ENCODE results near the gene GLRX5. TPM values are rescaled to one million over a fixed set of nuclear protein-coding genes. Genes with fewer than 3 reads are reported as not detected.
"Not testable (repeated sequence)": the region's sequence is repeated elsewhere in the genome, so short reads cannot be mapped to it uniquely, and the experiment has no call there.

Gene GLRX5
- total RNA-seq, 1 experiment from 2014 or later: 68.8 TPM

DNA sequence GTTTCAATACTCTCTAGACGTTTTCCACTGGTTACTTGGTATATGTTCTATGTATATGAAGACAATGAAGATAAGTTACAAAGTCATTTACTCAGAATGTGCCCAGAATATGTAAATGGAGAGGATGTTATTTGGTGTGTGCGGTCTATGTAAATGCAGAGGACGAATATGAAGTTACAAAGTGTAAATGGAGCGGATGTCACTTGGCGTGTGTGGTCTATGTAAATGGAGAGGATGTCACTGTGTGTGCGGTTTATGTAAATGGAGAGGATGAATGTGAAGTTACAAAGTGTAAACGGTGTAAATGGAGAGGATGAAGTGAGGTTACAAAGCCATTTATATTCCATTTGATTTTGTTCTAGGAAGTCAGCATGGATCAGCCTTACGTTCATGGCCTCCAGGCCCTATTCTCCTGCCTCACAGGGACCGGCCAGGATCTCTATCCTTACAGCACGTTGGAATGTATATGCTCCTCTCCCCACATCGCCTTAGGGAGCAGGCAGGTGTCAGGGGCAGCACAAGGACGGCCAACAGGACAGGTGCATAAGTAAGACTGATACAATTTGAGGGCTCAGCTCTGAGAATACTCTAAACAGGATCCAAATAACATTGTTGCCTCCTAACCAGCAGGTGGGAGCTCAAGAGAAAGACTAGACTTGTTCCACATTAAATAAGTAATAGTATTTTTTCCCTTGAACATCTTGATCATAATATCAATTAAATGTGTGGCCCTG lies 42.4 kb downstream of the GLRX5 start:
- Histone ChIP-seq H3K9me3 (ENCODE audit: low read depth, low read length, poor library complexity, severe bottlenecking) (no peaks in the 10 kb centered on the region), H3K27me3 (replicated peaks; ENCODE audit: insufficient read depth, low read depth, low read length, poor library complexity) (no peaks in the 10 kb centered on the region), H3K4me1 (ENCODE audit: insufficient read depth, low read length, poor library complexity, severe bottlenecking) (no peaks in the 10 kb centered on the region), H3K4me3 (ENCODE audit: low read depth, low read length, poor library complexity, severe bottlenecking) (no peak overlapping the region), H3K36me3 (ENCODE audit: insufficient read depth, low read length, poor library complexity, severe bottlenecking) (no peaks in the 10 kb centered on the region), H3K27ac (ENCODE audit: low read depth, low read length, poor library complexity, severe bottlenecking) (no peak overlapping the region)
- no peak for DNase-seq (ENCODE audit: low spot score)
- CTCF ChIA-PET: no interaction called here
- POLR2A ChIA-PET (ENCODE audit: low non-redundant PET): no interaction called here
- TF ChIP-seq EZH2 (IDR thresholded peaks at IDR 0.05; ENCODE audit: borderline replicate concordance, low read depth, low read length, poor library complexity, severe bottlenecking): no peak
- TF ChIP-seq, protein P1, sequence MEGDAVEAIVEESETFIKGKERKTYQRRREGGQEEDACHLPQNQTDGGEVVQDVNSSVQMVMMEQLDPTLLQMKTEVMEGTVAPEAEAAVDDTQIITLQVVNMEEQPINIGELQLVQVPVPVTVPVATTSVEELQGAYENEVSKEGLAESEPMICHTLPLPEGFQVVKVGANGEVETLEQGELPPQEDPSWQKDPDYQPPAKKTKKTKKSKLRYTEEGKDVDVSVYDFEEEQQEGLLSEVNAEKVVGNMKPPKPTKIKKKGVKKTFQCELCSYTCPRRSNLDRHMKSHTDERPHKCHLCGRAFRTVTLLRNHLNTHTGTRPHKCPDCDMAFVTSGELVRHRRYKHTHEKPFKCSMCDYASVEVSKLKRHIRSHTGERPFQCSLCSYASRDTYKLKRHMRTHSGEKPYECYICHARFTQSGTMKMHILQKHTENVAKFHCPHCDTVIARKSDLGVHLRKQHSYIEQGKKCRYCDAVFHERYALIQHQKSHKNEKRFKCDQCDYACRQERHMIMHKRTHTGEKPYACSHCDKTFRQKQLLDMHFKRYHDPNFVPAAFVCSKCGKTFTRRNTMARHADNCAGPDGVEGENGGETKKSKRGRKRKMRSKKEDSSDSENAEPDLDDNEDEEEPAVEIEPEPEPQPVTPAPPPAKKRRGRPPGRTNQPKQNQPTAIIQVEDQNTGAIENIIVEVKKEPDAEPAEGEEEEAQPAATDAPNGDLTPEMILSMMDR (conservative IDR thresholded peaks at IDR 0.05; ENCODE audit: low read depth, low read length): no peak
- intact Hi-C loops (cut with micrococcal nuclease; ENCODE audit: unreplicated experiment): no loop called here
- no TSS peak for BruUV-seq (replicated peaks)

DNA sequence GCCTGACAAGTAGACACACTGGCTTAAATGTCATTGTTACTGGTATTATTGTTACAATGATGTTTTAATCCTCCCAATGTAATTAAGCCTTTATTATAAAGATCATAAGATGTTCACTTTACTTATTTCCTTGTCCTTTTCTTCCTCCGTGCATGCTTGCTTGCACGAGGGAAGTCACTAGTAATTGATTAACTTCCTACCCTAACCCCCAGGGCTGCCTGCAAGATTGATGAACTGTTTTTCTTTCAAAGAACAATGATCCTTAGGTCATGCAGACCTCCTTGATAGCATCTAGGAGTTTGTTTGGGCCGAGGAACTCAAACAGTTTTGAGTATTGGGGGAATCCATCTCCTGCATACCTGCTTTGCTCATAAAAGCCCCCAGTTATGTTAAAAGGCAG lies 43.0 kb downstream of the GLRX5 start:
- ChIA-PET POLR2A (ENCODE audit: low non-redundant PET) (interaction anchor here (0.8 kb wide), 1 partner anchor 103 kb away, joined by 14 read pairs; no protein-coding TSS in a partner anchor), CTCF (no interaction called here)

DNA sequence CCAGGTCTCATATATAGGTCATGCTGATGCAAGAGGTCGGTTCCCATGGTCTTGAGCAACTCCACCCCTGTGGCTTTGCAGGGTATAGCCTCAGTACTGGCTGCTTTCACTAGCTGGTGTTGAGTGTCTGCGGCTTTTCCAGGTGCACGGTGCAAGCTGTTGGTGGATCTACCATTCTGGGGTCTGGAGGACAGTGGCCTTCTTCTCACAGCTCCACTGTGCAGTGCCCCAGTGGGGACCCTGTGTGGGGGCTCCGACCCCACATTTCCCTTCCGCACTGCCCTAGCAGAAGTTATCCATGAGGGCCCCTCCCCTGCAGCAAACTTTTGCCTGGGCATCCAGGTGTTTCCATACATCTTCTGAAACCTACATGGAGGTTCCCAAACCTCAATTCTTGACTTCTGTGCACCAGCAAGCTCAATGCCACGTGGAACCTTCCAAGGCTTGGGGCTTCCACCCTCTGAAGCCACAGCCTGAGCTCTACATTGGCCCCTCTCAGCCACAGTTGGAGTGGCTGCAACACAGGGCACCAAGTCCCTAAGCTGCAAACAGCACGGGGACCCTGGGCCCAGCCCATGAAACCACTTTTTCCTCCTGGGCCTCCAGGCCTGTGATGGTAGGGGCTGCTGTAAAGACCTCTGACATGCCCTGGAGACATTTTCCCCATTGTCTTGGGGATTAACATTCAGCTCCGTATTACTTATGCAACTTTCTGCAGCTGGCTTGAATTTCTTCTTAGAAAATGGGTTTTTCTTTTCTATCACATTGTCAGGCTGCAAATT lies 49.2 kb downstream of the GLRX5 start:
- H3K36me3 ChIP-seq (ENCODE audit: insufficient read depth, low read length, poor library complexity, severe bottlenecking); H3K4me1 ChIP-seq (ENCODE audit: insufficient read depth, low read length, poor library complexity, severe bottlenecking); H3K9me3 ChIP-seq (ENCODE audit: low read depth, low read length, poor library complexity, severe bottlenecking); H3K4me3 ChIP-seq (ENCODE audit: low read depth, low read length, poor library complexity, severe bottlenecking); H3K27ac ChIP-seq (ENCODE audit: low read depth, low read length, poor library complexity, severe bottlenecking); H3K27me3 ChIP-seq (replicated peaks; ENCODE audit: insufficient read depth, low read depth, low read length, poor library complexity); intact Hi-C loops (cut with micrococcal nuclease; ENCODE audit: unreplicated experiment); CTCF ChIA-PET; DNase-seq (ENCODE audit: low spot score); BruUV-seq (replicated peaks): not testable (repeated sequence)
- POLR2A ChIA-PET (ENCODE audit: low non-redundant PET): interaction anchor here (0.6 kb wide), 1 partner anchor 1152 kb away, joined by 4 read pairs; no protein-coding TSS in a partner anchor

More for the DNA sequence above, 43.0 kb downstream of the GLRX5 start:
- Histone ChIP-seq H3K27me3 (replicated peaks; ENCODE audit: insufficient read depth, low read depth, low read length, poor library complexity) (no peaks in the 10 kb centered on the region), H3K4me3 (ENCODE audit: low read depth, low read length, poor library complexity, severe bottlenecking) (no peak overlapping the region), H3K4me1 (ENCODE audit: insufficient read depth, low read length, poor library complexity, severe bottlenecking) (no peaks in the 10 kb centered on the region), H3K27ac (ENCODE audit: low read depth, low read length, poor library complexity, severe bottlenecking) (no peak overlapping the region), H3K36me3 (ENCODE audit: insufficient read depth, low read length, poor library complexity, severe bottlenecking) (no peaks in the 10 kb centered on the region), H3K9me3 (ENCODE audit: low read depth, low read length, poor library complexity, severe bottlenecking) (no peaks in the 10 kb centered on the region)
- intact Hi-C loops (cut with micrococcal nuclease; ENCODE audit: unreplicated experiment): no loop called here
- no TSS peak for BruUV-seq (replicated peaks)
- TF ChIP-seq, protein P1 (conservative IDR thresholded peaks at IDR 0.05; ENCODE audit: low read depth, low read length): no peak
- no peak for TF ChIP-seq EZH2 (IDR thresholded peaks at IDR 0.05; ENCODE audit: borderline replicate concordance, low read depth, low read length, poor library complexity, severe bottlenecking)
- no peak for DNase-seq (ENCODE audit: low spot score)
